Pancreas (tissue), 10 donors: ENCODE results near the gene SERINC5. TPM values are rescaled to one million over a fixed set of nuclear protein-coding genes. Genes with fewer than 3 reads are reported as not detected.
"Not testable (repeated sequence)": the region's sequence is repeated elsewhere in the genome, so short reads cannot be mapped to it uniquely, and the experiment has no call there.

Source experiments
- ATAC-seq, 4 donors: fragments of 200-7000 bp; cut with Tn5 transposase; one replicate each; pipeline versions ENCODE4 v1.8.0 to v1.9.1; 2020; ENCODE audit warnings: mild to moderate bottlenecking in 4 of 4, moderate library complexity in 4 of 4
- DNase-seq, 6 donors: peaks; one replicate each; pipeline ENCODE4 v3.0.0-alpha.2; 2020
- FAIRE-seq: peaks from 2 replicates; lab custom pipeline; 2012; peaks lifted over from hg19 to GRCh38; lab: Jason Lieb, UNC
- H3K27ac ChIP-seq, 4 donors: fragments of 200-600 bp; sonication (generic); 1 replicate in 3 of 4; 2 replicates in 1 of 4; pipeline versions ENCODE4 v1.5.0 to v1.8.0; 2020
- H3K27me3 ChIP-seq, 4 donors: fragments of 200-600 bp; one replicate each; pipeline ENCODE4 v1.8.0; 2021
- H3K36me3 ChIP-seq, 3 donors: fragments of 200-600 bp; sonication (generic) in 1 of 3; one replicate each; pipeline versions ENCODE4 v1.5.0 to v1.8.0; 2020 to 2021
- H3K4me1 ChIP-seq, 3 donors: fragments of 200-600 bp; one replicate each; pipeline ENCODE4 v1.8.0; 2021
- H3K4me3 ChIP-seq, 4 donors: fragments of 200-600 bp; sonication (generic) in 2 of 4; one replicate each; pipeline versions ENCODE4 v1.5.0 to v1.8.0; 2020 to 2021
- H3K9me3 ChIP-seq, 4 donors: fragments of 200-600 bp; one replicate each; pipeline ENCODE4 v1.8.0; 2021
- CTCF ChIP-seq, 4 donors: fragments of 200-600 bp; sonication (generic) in 3 of 4; IDR thresholded peaks; one replicate each; pipeline versions ENCODE4 v1.5.0 to v1.8.0; 2021; ENCODE audit warnings: antibody characterized with exemption in 4 of 4
- WGBS, 2 donors: extraction: QIAGEN DNeasy Blood & Tissue Kit; methylation state at CpG; one replicate each; pipeline ENCODE4 v1.1.7; 2013; 5-methylcytosine and 5-hydroxymethylcytosine counted together
- intact Hi-C, 3 donors: fragments of 100-400 bp; cut with DNase I; formaldehyde crosslinking; loops; one replicate each; pipeline versions ENCODE4 v1.11.1 to v1.14.2; 2022
- polyA plus RNA-seq, 2 donors: library from polyadenylated mRNA; stranded (reverse); fragments of 200-250 nt; gene quantifications; one replicate each; pipeline ENCODE4 v1.2.3, GENCODE V29; 2013
- total RNA-seq, 6 donors: library from RNA; stranded (reverse); fragmentation: NEBNext Ultra II Directional in 4 of 6; extraction: Animal tissue kit (Norgen Biotek cat#: 25700) in 4 of 6; gene quantifications; one replicate each; pipeline versions ENCODE4 v1.2.1 to v1.2.4, GENCODE V29; 2021 to 2023
- donor health status: healthy with polysubstance abuse.
- donor health status: DM: no; HTN: no; CAD: no; lungs with moderate emphysema.
- donor health status: DM: no; HTN: no; CAD: no.
- donor health status: control.
- donor health status: control.
- donor health status: Bipolar disorder and iron deficiency.
- donor health status: DM: yes; HTN: yes; CAD: no.
- donor health status: DM: no; HTN: no; CAD: no.
- donor health status: DM: no; HTN: no; CAD: no.
- donor health status: DM: yes; HTN: yes; CAD: no.

SERINC5 gene
- total and polyA plus RNA-seq, 8 donors, result 3.7 to 43.2 (median 14.8) TPM

DNA sequence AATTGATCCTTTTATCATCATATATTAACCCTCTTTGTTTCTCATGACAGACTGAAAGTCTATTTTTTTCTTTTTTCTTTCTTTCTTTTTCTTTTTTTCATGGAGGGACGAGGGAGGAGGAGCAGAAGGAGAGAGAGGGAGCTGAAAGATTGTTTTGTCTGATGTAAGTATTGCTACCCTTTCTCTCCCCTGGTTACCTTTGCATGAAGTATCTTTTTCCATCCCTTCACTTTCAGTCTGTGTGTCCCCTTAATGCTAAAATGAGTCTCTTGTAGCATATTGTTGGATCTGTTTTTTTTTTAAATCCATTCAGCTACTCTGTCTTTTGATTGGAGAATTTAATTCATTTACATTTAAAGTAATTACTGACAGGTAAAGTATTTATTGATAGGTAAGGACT, 27.5 kb upstream of the SERINC5 start:
- no peak for FAIRE-seq
- intact Hi-C loops, result no loop called here
- DNase-seq, result no peak
- Histone ChIP-seq H3K36me3 (no peaks in the 10 kb centered on the region), H3K27ac (no peak overlapping the region), H3K4me1 (no peaks in the 10 kb centered on the region), H3K9me3 (no peaks in the 10 kb centered on the region), H3K27me3 (no peaks in the 10 kb centered on the region), H3K4me3 (no peak overlapping the region)
- no peak for ATAC-seq
- 29 to 75% methylated on average over 1 of the region's 1 CpG for WGBS, 2 donors
- no peak for TF ChIP-seq CTCF (IDR thresholded peaks at IDR 0.05)

DNA sequence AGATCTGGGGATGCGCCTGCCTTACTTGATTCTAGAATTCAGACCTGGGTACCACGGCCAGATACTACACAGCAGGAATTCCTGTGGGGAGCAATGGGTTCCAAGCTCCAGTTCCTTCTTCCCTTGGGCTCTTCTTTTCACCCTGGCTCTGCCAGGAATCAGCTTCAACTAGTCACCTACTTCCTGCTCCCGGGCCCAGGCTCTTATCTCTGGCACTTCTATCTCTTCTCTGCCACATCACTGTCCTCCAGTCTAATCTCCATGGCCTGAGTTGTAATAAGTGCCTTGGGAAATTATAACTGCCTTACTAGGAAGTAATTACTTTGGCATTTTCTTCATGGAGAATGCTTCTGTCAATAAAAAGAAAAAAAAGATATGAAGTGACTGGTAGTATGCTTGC, 26.2 kb upstream of the SERINC5 start:
- no peak for TF ChIP-seq CTCF (IDR thresholded peaks at IDR 0.05)
- WGBS, 2 donors, result 51 to 59% methylated on average over 3 of the region's 3 CpGs
- no peaks in the 10 kb centered on the region for H3K4me1 ChIP-seq
- H3K9me3 ChIP-seq, result no peaks in the 10 kb centered on the region
- ATAC-seq (no peak), DNase-seq (no peak), FAIRE-seq (no peak)
- no peaks in the 10 kb centered on the region for H3K36me3 ChIP-seq
- H3K27me3 ChIP-seq, result no peaks in the 10 kb centered on the region
- no peak overlapping the region for H3K4me3 ChIP-seq
- intact Hi-C loops, result no loop called here
- no peak overlapping the region for H3K27ac ChIP-seq

DNA sequence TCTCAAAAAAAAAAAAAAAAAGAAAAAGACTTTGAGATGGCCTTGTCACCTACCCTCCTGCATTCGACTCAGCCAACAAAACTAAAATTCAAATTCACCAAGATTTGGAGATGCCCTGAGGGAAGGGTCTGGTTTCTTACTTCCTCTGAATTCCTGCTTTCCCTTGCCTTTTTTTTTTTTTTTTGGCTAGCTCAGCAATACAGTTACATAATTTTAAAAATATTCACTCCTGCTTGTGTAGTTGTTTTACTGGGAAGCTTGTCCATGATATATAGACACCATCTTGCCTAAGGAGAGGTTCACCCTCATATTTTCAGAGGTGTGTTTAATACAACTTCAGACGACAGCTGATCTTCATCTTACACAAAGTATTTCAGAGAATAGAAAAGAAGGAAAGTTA, 21.3 kb upstream of the SERINC5 start:
- H3K9me3 ChIP-seq, result no peaks in the 10 kb centered on the region
- H3K4me3 ChIP-seq, result no peak overlapping the region
- TF ChIP-seq CTCF (IDR thresholded peaks at IDR 0.05), result no peak
- intact Hi-C loops, result loop anchor here in 1 of 3 donors (10.0 kb wide), 1 partner anchor 182 kb away; no protein-coding TSS in a partner anchor
- no peaks in the 10 kb centered on the region for H3K27me3 ChIP-seq
- no peak overlapping the region for H3K27ac ChIP-seq
- WGBS, 2 donors, result 48 to 62% methylated on average over 2 of the region's 2 CpGs
- FAIRE-seq (no peak), ATAC-seq (no peak), DNase-seq (no peak)
- H3K36me3 ChIP-seq, result no peaks in the 10 kb centered on the region
- H3K4me1 ChIP-seq, result no peaks in the 10 kb centered on the region

- H3K27me3 ChIP-seq, result no peaks in the 10 kb centered on the region
- no peak for FAIRE-seq
- peak in 1 of 4 donors; percentile 60 for ATAC-seq
- no peak for DNase-seq
- no peak overlapping the region for H3K27ac ChIP-seq
- H3K36me3 ChIP-seq, result no peaks in the 10 kb centered on the region
- no peaks in the 10 kb centered on the region for H3K9me3 ChIP-seq
- intact Hi-C loops, result loop anchor here in 1 of 3 donors (10.0 kb wide), 1 partner anchor 181 kb away; no protein-coding TSS in a partner anchor
- no peak overlapping the region for H3K4me3 ChIP-seq
- H3K4me1 ChIP-seq, result no peaks in the 10 kb centered on the region
- no peak for TF ChIP-seq CTCF (IDR thresholded peaks at IDR 0.05)
These were observed 20.3 kb upstream of the SERINC5 start for GRCh38 chr5:80276186-80276585.

GRCh38 chr5:80275347-80275746, 19.5 kb upstream of the SERINC5 start:
- no peak for DNase-seq
- TF ChIP-seq CTCF (IDR thresholded peaks at IDR 0.05), result peak in 1 of 4 donors; percentile 12
- no peak overlapping the region for H3K27ac ChIP-seq
- no peaks in the 10 kb centered on the region for H3K9me3 ChIP-seq
- H3K4me3 ChIP-seq, result no peak overlapping the region
- intact Hi-C loops, result loop anchor here in 1 of 3 donors (10.0 kb wide), 1 partner anchor 181 kb away; no protein-coding TSS in a partner anchor
- H3K27me3 ChIP-seq, result no peaks in the 10 kb centered on the region
- no peaks in the 10 kb centered on the region for H3K4me1 ChIP-seq
- no peaks in the 10 kb centered on the region for H3K36me3 ChIP-seq
- peak in 2 of 4 donors; percentile 43 to 74 for ATAC-seq
- 88 to 89% methylated on average over 2 of the region's 2 CpGs for WGBS, 2 donors
- no peak for FAIRE-seq

DNA sequence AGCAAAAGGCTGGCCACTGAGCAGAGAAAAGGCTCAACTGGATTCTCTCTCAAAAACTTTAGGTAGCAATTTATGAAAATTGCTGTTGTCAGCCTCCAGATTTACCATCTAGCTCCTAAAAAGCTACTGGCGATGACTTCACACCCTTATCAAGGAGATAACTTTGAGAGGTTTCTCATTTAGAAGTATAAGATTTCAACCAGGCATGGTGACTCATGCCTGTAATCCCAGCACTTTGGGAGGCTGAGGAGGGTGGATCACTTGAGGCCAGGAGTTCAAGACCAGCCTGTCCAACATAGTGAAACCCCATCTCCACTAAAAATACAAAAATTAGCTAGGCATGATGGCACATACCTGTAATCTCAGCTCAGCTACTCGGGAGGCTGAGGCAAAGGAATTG, 14.7 kb upstream of the SERINC5 start:
- H3K27ac ChIP-seq, H3K4me1 ChIP-seq, H3K36me3 ChIP-seq, H3K9me3 ChIP-seq, H3K4me3 ChIP-seq, FAIRE-seq, ATAC-seq, DNase-seq, H3K27me3 ChIP-seq: not testable (repeated sequence)
- intact Hi-C loops, result loop anchor here in 1 of 3 donors (10.0 kb wide), 1 partner anchor 176 kb away; no protein-coding TSS in a partner anchor
- WGBS, 2 donors, result 90 to 93% methylated on average over 2 of the region's 2 CpGs
